Heart right ventricle (tissue), 16 donors: ENCODE data around the gene CCDC38. TPM values are rescaled to one million over a fixed set of nuclear protein-coding genes. Genes with fewer than 3 reads are reported as not detected.
"Not testable (repeated sequence)": the region's sequence is repeated elsewhere in the genome, so short reads cannot be mapped to it uniquely, and the experiment has no call there.

ENCODE experiments used
- ATAC-seq, 8 donors: fragments of 200-7000 bp; cut with Tn5 transposase; one replicate each; pipeline ENCODE4 v1.9.1; 2020; ENCODE audit warnings: mild to moderate bottlenecking in 8 of 8, moderate library complexity in 8 of 8, moderate number of reproducible peaks in 1 of 8
- DNase-seq, 2 donors: peaks; one replicate each; pipeline ENCODE4 v3.0.0-alpha.2; 2020
- H3K27ac ChIP-seq, 10 donors: fragments of 200-600 bp; sonication (generic) in 2 of 10; one replicate each; pipeline versions ENCODE4 v1.5.0 to v1.8.0; 2020 to 2022; ENCODE audit warnings: mild to moderate bottlenecking in 3 of 10
- H3K27me3 ChIP-seq, 7 donors: fragments of 200-600 bp; one replicate each; pipeline ENCODE4 v1.8.0; 2021 to 2022; ENCODE audit warnings: mild to moderate bottlenecking in 2 of 7
- H3K36me3 ChIP-seq, 9 donors: fragments of 200-600 bp; sonication (generic) in 1 of 9; one replicate each; pipeline versions ENCODE4 v1.5.0 to v1.8.0; 2020 to 2022; ENCODE audit warnings: mild to moderate bottlenecking in 2 of 9
- H3K4me1 ChIP-seq, 9 donors: fragments of 200-600 bp; sonication (generic) in 1 of 9; one replicate each; pipeline versions ENCODE4 v1.5.0 to v1.8.0; 2020 to 2022; ENCODE audit warnings: mild to moderate bottlenecking in 4 of 9
- H3K4me3 ChIP-seq, 10 donors: fragments of 200-600 bp; sonication (generic) in 2 of 10; one replicate each; pipeline versions ENCODE4 v1.5.0 to v1.8.0; 2020 to 2022; ENCODE audit warnings: mild to moderate bottlenecking in 7 of 10, moderate library complexity in 2 of 10
- H3K9me3 ChIP-seq, 11 donors: fragments of 200-600 bp in 10 of 11; sonication (generic) in 2 of 11; one replicate each; pipeline versions ENCODE4 v1.5.0 to v1.8.0; 2013 to 2022; ENCODE audit warnings: mild to moderate bottlenecking in 2 of 11, control low read depth in 1 of 11, moderate library complexity in 1 of 11
- CTCF ChIP-seq, 9 donors: fragments of 200-600 bp; sonication (generic) in 2 of 9; IDR thresholded peaks; one replicate each; pipeline versions ENCODE4 v1.5.0 to v1.8.0; 2021 to 2022; ENCODE audit warnings: antibody characterized with exemption in 9 of 9, mild to moderate bottlenecking in 5 of 9, moderate library complexity in 1 of 9
- WGBS, 2 donors: extraction: QIAGEN DNeasy Blood & Tissue Kit; methylation state at CpG; one replicate each; pipeline ENCODE4 v1.1.7; 2013; ENCODE audit warnings: inconsistent platforms in 1 of 2; 5-methylcytosine and 5-hydroxymethylcytosine counted together
- intact Hi-C, 10 donors: fragments of 100-400 bp; cut with DNase I; formaldehyde crosslinking; loops; one replicate each; pipeline versions ENCODE4 v1.11.1 to v1.14.2; 2022
- polyA plus RNA-seq, 2 donors: library from polyadenylated mRNA; stranded (reverse); fragments of 200-250 nt; gene quantifications; one replicate each; pipeline ENCODE4 v1.2.3, GENCODE V29; 2013
- total RNA-seq, 10 donors: library from RNA; stranded (reverse); fragmentation: NEBNext Ultra II Directional in 3 of 10; extraction: Animal tissue kit (Norgen Biotek cat#: 25700) in 3 of 10; gene quantifications; one replicate each; pipeline versions ENCODE4 v1.2.1 to v1.2.4, GENCODE V29; 2021 to 2023
- donor health status: Arrhythmogenic right ventricular cardiomyopathy.
- donor health status: ischemic (EF 13 %, LVEDD 7.1; RV severe dilation, severe dysfunction).
- donor health status: healthy with polysubstance abuse.
- donor health status: DM: no; HTN: yes; CAD: no.
- donor health status: DM: no; HTN: no; CAD: no.
- donor health status: ischemic (EF 25% LVEDD 6.9; RV normal size, moderate dysfunction).
- donor health status: ischemic (EF 25% LVEDD 5.7; RV mildly dilated, moderate dysfunction).
- donor health status: healthy.
- donor health status: DM: yes; HTN: yes; CAD: no.
- donor health status: Ischemic cardiomyopathy.
- donor health status: ischemic (EF 35%, LVEDD 5.7; RV mildly dilated, moderate dysfunction).
- donor health status: nonischemic (EF 11% LVEDD 7.7; RV severe dilation, severe dysfunction).
- donor health status: DM: yes; HTN: yes; CAD: no.
- donor health status: PGD.
- donor health status: ischemic (EF 29% LVEDD 5.4; RV normal size, mild dysfunction).
- donor health status: nonischemic (EF 23%, LVEDD 6.1; RV moderate dilation, normal function).

The CCDC38 gene
- total and polyA plus RNA-seq, 12 donors: 0.01 to 0.44 (median 0.12) TPM; not detected in 6

- no peak for ATAC-seq
- H3K36me3 ChIP-seq: no peaks in the 10 kb centered on the region
- intact Hi-C loops: no loop called here
- H3K4me3 ChIP-seq: no peak overlapping the region
- no peaks in the 10 kb centered on the region for H3K27me3 ChIP-seq
- TF ChIP-seq CTCF (IDR thresholded peaks at IDR 0.05): no peak
- no peaks in the 10 kb centered on the region for H3K4me1 ChIP-seq
- 64 to 65% methylated on average over 7 of the region's 7 CpGs for whole genome bisulfite sequencing, 2 donors
- H3K9me3 ChIP-seq: no peaks in the 10 kb centered on the region
- no peak overlapping the region for H3K27ac ChIP-seq
- DNase-seq: no peak
These were observed 28.5 kb upstream of the CCDC38 start for GRCh38 chr12:95970905-95971304.

GRCh38 chr12:95969116-95969515 lies 26.7 kb upstream of the CCDC38 start:
- H3K4me3 ChIP-seq, intact Hi-C loops, H3K27ac ChIP-seq, H3K4me1 ChIP-seq, H3K27me3 ChIP-seq, DNase-seq, H3K36me3 ChIP-seq, ATAC-seq, H3K9me3 ChIP-seq: not testable (repeated sequence)
- 95% methylated on average over 19 to 28 of the region's 28 CpGs for WGBS, 2 donors

- Histone ChIP-seq H3K4me1 (no peaks in the 10 kb centered on the region), H3K4me3 (no peak overlapping the region), H3K36me3 (no peaks in the 10 kb centered on the region), H3K27me3 (no peaks in the 10 kb centered on the region), H3K9me3 (no peaks in the 10 kb centered on the region), H3K27ac (no peak overlapping the region)
- intact Hi-C loops: no loop called here
- DNase-seq: no peak
- ATAC-seq: no peak
- 95 to 97% methylated on average over 2 of the region's 2 CpGs for WGBS, 2 donors
- no peak for TF ChIP-seq CTCF (IDR thresholded peaks at IDR 0.05)
These were observed 24.9 kb upstream of the CCDC38 start for GRCh38 chr12:95967301-95967700.

- no peak for DNase-seq
- no peak for ATAC-seq
- Histone ChIP-seq H3K27me3 (no peaks in the 10 kb centered on the region), H3K9me3 (no peaks in the 10 kb centered on the region), H3K36me3 (no peaks in the 10 kb centered on the region), H3K27ac (no peak overlapping the region), H3K4me1 (no peaks in the 10 kb centered on the region), H3K4me3 (no peak overlapping the region)
- no peak for TF ChIP-seq CTCF (IDR thresholded peaks at IDR 0.05)
- 87 to 88% methylated on average over 7 of the region's 7 CpGs for WGBS, 2 donors
- intact Hi-C loops: no loop called here
These were observed 24.0 kb upstream of the CCDC38 start for GRCh38 chr12:95966287-95966870.

GRCh38 chr12:95963096-95963495 lies 20.7 kb upstream of the CCDC38 start:
- no peak overlapping the region for H3K27ac ChIP-seq
- no peaks in the 10 kb centered on the region for H3K36me3 ChIP-seq
- DNase-seq (no peak), ATAC-seq (no peak)
- H3K4me3 ChIP-seq: no peak overlapping the region
- no peaks in the 10 kb centered on the region for H3K4me1 ChIP-seq
- 75 to 94% methylated on average over 2 of the region's 2 CpGs for WGBS, 2 donors
- no peaks in the 10 kb centered on the region for H3K9me3 ChIP-seq
- intact Hi-C loops: no loop called here
- no peaks in the 10 kb centered on the region for H3K27me3 ChIP-seq
- TF ChIP-seq CTCF (IDR thresholded peaks at IDR 0.05): peak in 1 of 9 donors; percentile 21
